CD8-positive, alpha-beta memory T cell (primary cell): Measurements from ENCODE around the gene LPP. TPM values are rescaled to one million over a fixed set of nuclear protein-coding genes. Genes with fewer than 3 reads are reported as not detected.

Source experiments
- CTCF ChIA-PET: fragments of 350-600 bp; sonication (Branson Sonifier 250); formaldehyde crosslinking; loops from one replicate; lab custom pipeline; 2021; ENCODE audit warnings: antibody characterized with exemption; lab: Charles Lee
- POLR2A ChIA-PET: fragments of 350-600 bp; sonication (Branson Sonifier 250); formaldehyde crosslinking; loops from one replicate; lab custom pipeline; 2021; ENCODE audit warnings: antibody characterized with exemption; lab: Charles Lee
- DNase-seq, 5 donors: peaks; one replicate each; pipeline versions ENCODE4 v3.0.0 to v3.0.0-alpha.2; 2020 to 2022; ENCODE audit warnings: mixed read lengths in 1 of 5
- H3K27ac ChIP-seq: one replicate; pipeline ENCODE4 v1.7.0; 2013; ENCODE audit warnings: low read depth, mild to moderate bottlenecking, low read length, moderate library complexity
- H3K27me3 ChIP-seq: 2 replicates; pipeline ENCODE4 v1.7.0; 2013; ENCODE audit warnings: low read length, mild to moderate bottlenecking; ENCODE audit not compliant: insufficient read depth, poor library complexity, severe bottlenecking
- H3K36me3 ChIP-seq: 2 replicates; pipeline ENCODE4 v1.7.0; 2013; ENCODE audit warnings: mild to moderate bottlenecking, low read length, moderate library complexity; ENCODE audit not compliant: insufficient read depth
- H3K4me1 ChIP-seq: 2 replicates; pipeline ENCODE4 v1.7.0; 2013; ENCODE audit warnings: mild to moderate bottlenecking, low read length, moderate library complexity; ENCODE audit not compliant: insufficient read depth
- H3K4me3 ChIP-seq: 2 replicates; pipeline ENCODE4 v1.7.0; 2013; ENCODE audit warnings: mild to moderate bottlenecking, low read length
- H3K9me3 ChIP-seq: 2 replicates; pipeline ENCODE4 v1.7.0; 2013; ENCODE audit warnings: mild to moderate bottlenecking, low read length
- H3K27ac Mint-ChIP-seq, 8 donors: one replicate each; pipeline ENCODE4 v1.8.0; 2020 to 2021; ENCODE audit warnings: mixed read lengths in 8 of 8, mild to moderate bottlenecking in 6 of 8, inconsistent platforms in 3 of 8, moderate library complexity in 3 of 8
- H3K27me3 Mint-ChIP-seq, 2 donors: one replicate each; pipeline ENCODE4 v1.8.0; 2020 to 2021; ENCODE audit warnings: mixed read lengths in 2 of 2, mild to moderate bottlenecking in 1 of 2, moderate library complexity in 1 of 2
- H3K36me3 Mint-ChIP-seq, 3 donors: one replicate each; pipeline ENCODE4 v1.8.0; 2020 to 2021; ENCODE audit warnings: mixed read lengths in 3 of 3, inconsistent platforms in 1 of 3, mild to moderate bottlenecking in 1 of 3
- H3K4me1 Mint-ChIP-seq, 3 donors: one replicate each; pipeline ENCODE4 v1.8.0; 2020 to 2021; ENCODE audit warnings: mixed read lengths in 3 of 3, inconsistent platforms in 1 of 3, mild to moderate bottlenecking in 1 of 3
- H3K4me3 Mint-ChIP-seq, 7 donors: one replicate each; pipeline ENCODE4 v1.8.0; 2020 to 2021; ENCODE audit warnings: mixed read lengths in 7 of 7, mild to moderate bottlenecking in 6 of 7, moderate library complexity in 4 of 7, inconsistent platforms in 2 of 7
- H3K9me3 Mint-ChIP-seq, 5 donors: one replicate each; pipeline ENCODE4 v1.8.0; 2020 to 2022; ENCODE audit warnings: mixed read lengths in 5 of 5, mild to moderate bottlenecking in 3 of 5, moderate library complexity in 2 of 5, inconsistent platforms in 1 of 5
- polyA plus RNA-seq: library from polyadenylated mRNA; unstranded; fragments of 300-500 nt; fragmentation: Illumina TruSeq; gene quantifications from one replicate; pipeline ENCODE4 v1.2.3, GENCODE V29; 2021
- total RNA-seq, 2 experiments: library from RNA; stranded (reverse); gene quantifications; one replicate each; pipeline ENCODE4 v1.2.3, GENCODE V29; 2021

The LPP gene
- total and polyA plus RNA-seq, 3 experiments from 2014 or later = 13.4 to 23.5 (median 18.0) TPM

DNA sequence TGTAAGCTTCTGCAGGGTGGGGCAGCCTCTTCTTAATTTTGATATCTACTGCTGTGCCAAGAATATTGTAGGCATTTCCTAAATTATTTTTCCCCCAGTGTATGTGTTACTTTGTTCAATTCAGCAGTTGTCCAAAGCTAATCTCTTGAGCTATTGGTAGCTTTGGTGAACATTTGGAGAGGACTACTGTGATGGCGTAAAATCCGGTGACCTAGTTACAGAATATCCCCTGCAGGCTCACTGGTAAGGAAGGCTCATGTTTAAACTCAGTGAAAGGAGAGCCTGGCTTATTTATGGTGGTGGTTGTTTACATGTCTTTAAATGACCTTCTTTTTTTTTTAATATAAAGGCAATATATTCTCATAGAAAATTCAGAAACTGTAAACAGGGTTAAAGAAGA lies 105.6 kb downstream of the LPP start:
- CTCF ChIA-PET = no interaction called here
- no peaks in the 10 kb centered on the region for H3K9me3 ChIP-seq

DNA sequence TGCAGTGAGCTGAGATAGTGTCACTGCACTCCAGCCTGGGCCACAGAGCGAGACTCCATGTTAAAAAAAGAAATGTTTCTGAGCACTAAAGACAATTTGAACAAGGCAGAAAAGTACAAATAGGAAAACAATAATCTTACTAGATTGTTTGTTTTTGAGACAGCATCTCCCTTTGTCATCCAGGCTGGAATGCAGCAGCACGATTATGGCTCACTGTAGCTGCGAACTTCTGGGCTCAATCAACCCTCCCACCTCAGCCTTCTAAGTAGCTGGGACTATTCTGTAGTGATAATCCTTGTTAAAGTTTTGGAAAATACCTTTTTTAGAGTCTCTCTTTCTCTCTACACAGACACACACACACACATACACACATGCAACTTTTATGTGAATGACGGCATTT lies 107.1 kb downstream of the LPP start:
- Mint-ChIP-seq H3K4me1 (peaks cover 5 to 9% (median 9%) of the 10 kb centered on the region in 3 donors), H3K4me3 (no peak overlapping the region)
- CTCF ChIA-PET = no interaction called here

More for the DNA sequence above, 105.6 kb downstream of the LPP start:
- Histone ChIP-seq H3K27me3 (no peaks in the 10 kb centered on the region), H3K27ac (no peak overlapping the region), H3K36me3 (no peaks in the 10 kb centered on the region), H3K4me3 (no peak overlapping the region), H3K4me1 (no peaks in the 10 kb centered on the region)
- Mint-ChIP-seq H3K4me1 (peaks cover 5 to 13% (median 9%) of the 10 kb centered on the region in 3 donors), H3K9me3 (no peaks in the 10 kb centered on the region), H3K27me3 (no peaks in the 10 kb centered on the region), H3K36me3 (peaks cover 4 to 9% (median 7%) of the 10 kb centered on the region in 3 donors), H3K4me3 (no peak overlapping the region), H3K27ac (peak overlapping the region in 1 of 8 donors; percentile 64)
- POLR2A ChIA-PET = no interaction called here
- DNase-seq = no peak

DNA sequence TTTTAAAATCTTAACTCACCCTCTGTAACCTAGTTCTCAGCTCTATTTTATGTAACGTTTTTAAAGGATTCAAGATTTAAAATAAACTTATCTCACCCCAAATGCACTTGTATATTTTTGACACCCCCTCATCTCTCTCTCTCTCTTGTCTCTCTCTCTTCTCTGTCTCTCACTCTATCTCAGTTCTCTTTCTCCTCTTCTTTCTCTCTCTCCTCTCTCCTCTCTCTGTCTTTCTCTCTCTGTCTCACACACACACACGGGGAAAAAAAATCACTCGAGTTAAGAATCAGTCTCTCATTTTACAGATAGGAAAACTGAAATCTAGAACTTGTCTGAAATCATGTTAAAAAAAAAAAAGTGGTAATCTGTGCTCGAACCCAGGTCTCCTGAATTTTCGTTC lies 108.5 kb downstream of the LPP start:
- POLR2A ChIA-PET = interaction anchor here (0.6 kb wide), 1 partner anchor 17 kb away, joined by 4 read pairs; no protein-coding TSS in a partner anchor
- peaks cover 0 to 5% (median 4%) of the 10 kb centered on the region in 3 donors for H3K4me1 Mint-ChIP-seq

More for the DNA sequence above, 107.1 kb downstream of the LPP start:
- H3K36me3 Mint-ChIP-seq = peaks cover 2 to 9% (median 4%) of the 10 kb centered on the region in 3 donors
- Histone ChIP-seq H3K36me3 (no peaks in the 10 kb centered on the region), H3K27me3 (no peaks in the 10 kb centered on the region), H3K9me3 (no peaks in the 10 kb centered on the region), H3K27ac (no peak overlapping the region), H3K4me3 (no peak overlapping the region), H3K4me1 (no peaks in the 10 kb centered on the region)
- no peak overlapping the region for H3K27ac Mint-ChIP-seq
- no peaks in the 10 kb centered on the region for H3K9me3 Mint-ChIP-seq
- POLR2A ChIA-PET = no interaction called here
- DNase-seq = no peak
- H3K27me3 Mint-ChIP-seq = no peaks in the 10 kb centered on the region

DNA sequence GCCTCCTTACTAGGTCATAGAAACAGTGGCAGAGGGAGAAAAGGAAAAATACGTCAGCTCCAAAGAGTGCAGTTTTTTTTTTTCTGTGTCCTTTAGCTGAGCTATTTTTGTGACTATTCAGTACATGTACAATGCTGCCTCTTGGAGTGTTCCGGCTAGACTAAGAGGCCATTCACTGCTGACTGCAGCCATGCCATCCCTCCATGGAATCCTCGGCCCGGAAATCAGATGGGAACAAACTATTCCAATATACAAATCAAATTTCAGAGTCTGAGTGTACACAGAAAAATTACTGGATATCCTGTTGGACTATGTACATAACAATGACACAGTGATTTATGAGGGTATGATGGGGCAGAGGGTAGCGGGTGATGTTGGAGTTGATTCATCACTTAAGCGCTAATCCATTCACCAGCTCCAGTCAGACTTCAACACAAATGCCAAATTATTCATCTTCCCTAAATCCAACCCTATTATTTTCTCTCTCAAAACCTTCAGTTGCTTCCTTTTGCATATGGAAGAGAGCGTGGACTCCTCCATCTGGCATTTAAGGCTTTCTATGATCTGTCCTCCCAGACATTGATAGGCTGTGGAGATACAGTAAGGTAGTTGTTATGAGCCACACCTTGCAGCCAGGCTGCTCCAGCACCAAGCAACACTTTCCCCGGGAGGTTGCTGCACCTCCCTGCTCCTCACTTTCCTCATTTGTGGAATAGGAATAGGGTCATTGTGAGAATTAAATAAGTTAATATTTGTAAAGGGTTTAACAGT lies 109.1 kb downstream of the LPP start:
- no peak overlapping the region for H3K27ac Mint-ChIP-seq
- H3K36me3 Mint-ChIP-seq = peaks cover 2 to 12% (median 4%) of the 10 kb centered on the region in 3 donors
- Histone ChIP-seq H3K27ac (no peak overlapping the region), H3K9me3 (no peaks in the 10 kb centered on the region), H3K36me3 (no peaks in the 10 kb centered on the region), H3K4me1 (no peaks in the 10 kb centered on the region), H3K27me3 (no peaks in the 10 kb centered on the region), H3K4me3 (no peak overlapping the region)
- CTCF ChIA-PET = no interaction called here
- peaks cover 0 to 6% (median 6%) of the 10 kb centered on the region in 3 donors for H3K4me1 Mint-ChIP-seq
- H3K27me3 Mint-ChIP-seq = no peaks in the 10 kb centered on the region
- POLR2A ChIA-PET = interaction anchor here (0.6 kb wide), 1 partner anchor 17 kb away, joined by 4 read pairs; no protein-coding TSS in a partner anchor
- no peaks in the 10 kb centered on the region for H3K9me3 Mint-ChIP-seq
- no peak for DNase-seq
- no peak overlapping the region for H3K4me3 Mint-ChIP-seq

More for the DNA sequence above, 108.5 kb downstream of the LPP start:
- Mint-ChIP-seq H3K27me3 (no peaks in the 10 kb centered on the region), H3K9me3 (no peaks in the 10 kb centered on the region), H3K27ac (no peak overlapping the region), H3K36me3 (peaks cover 2 to 12% (median 4%) of the 10 kb centered on the region in 3 donors), H3K4me3 (no peak overlapping the region)
- no peak for DNase-seq
- H3K9me3 ChIP-seq = no peaks in the 10 kb centered on the region
- H3K4me1 ChIP-seq = no peaks in the 10 kb centered on the region
- H3K27ac ChIP-seq = no peak overlapping the region
- no peak overlapping the region for H3K4me3 ChIP-seq
- H3K36me3 ChIP-seq = no peaks in the 10 kb centered on the region
- no peaks in the 10 kb centered on the region for H3K27me3 ChIP-seq
- CTCF ChIA-PET = no interaction called here

DNA sequence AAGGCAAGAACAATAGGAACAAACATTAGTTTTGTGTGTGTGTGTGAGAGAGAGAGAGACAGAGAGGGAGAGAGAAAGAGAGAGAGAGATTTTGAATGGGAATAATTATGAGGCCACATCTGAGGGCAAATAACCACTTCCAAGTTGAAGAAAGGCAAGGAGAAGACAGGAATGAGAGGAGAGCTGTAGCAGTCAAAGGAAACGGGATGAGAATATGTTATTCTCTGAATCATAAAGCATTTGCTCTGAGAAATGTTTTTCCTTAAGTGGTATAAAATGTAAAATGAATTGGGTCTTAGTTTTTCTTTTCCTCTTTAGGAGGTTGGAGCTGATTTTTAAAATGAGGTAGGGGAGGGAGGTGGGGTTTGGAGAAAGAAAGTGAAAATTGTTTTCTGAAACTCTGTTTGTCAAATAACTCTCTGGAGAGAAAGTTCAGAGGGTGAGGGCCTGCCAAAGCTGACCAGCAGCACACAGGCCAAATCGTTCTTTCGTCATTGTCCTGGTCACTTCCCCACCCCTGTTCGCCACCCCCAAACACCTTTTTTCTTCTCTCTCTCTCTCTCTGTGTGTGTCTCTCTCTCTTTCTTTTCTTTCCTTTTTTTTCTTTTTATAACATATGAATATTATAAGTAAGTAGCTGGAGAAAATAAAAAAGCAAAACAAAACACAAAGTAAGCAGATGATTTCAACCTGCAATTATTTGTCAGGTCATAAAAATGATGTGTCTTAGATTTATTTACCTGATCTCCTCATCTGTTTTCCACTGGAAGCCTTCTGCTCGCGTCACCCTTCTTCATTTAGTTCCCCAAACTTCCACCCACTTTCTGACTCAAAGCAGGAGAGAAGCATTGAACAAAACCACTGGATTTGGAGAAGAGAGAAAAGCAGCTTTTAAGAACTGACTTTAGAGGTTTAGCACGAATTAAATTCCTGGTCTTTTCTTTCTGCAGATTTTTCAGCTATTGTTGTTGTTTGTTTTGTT lies 110.6 kb downstream of the LPP start:
- Mint-ChIP-seq H3K4me3 (no peak overlapping the region), H3K27me3 (no peaks in the 10 kb centered on the region), H3K9me3 (no peaks in the 10 kb centered on the region), H3K4me1 (peaks cover 0 to 15% (median 6%) of the 10 kb centered on the region in 3 donors), H3K27ac (no peak overlapping the region), H3K36me3 (peaks cover 0 to 8% (median 0%) of the 10 kb centered on the region in 3 donors)
- Histone ChIP-seq H3K27me3 (no peaks in the 10 kb centered on the region), H3K27ac (no peak overlapping the region), H3K4me3 (no peak overlapping the region), H3K4me1 (no peaks in the 10 kb centered on the region), H3K36me3 (no peaks in the 10 kb centered on the region), H3K9me3 (no peaks in the 10 kb centered on the region)
- ChIA-PET CTCF (no interaction called here), POLR2A (no interaction called here)
- no peak for DNase-seq

DNA sequence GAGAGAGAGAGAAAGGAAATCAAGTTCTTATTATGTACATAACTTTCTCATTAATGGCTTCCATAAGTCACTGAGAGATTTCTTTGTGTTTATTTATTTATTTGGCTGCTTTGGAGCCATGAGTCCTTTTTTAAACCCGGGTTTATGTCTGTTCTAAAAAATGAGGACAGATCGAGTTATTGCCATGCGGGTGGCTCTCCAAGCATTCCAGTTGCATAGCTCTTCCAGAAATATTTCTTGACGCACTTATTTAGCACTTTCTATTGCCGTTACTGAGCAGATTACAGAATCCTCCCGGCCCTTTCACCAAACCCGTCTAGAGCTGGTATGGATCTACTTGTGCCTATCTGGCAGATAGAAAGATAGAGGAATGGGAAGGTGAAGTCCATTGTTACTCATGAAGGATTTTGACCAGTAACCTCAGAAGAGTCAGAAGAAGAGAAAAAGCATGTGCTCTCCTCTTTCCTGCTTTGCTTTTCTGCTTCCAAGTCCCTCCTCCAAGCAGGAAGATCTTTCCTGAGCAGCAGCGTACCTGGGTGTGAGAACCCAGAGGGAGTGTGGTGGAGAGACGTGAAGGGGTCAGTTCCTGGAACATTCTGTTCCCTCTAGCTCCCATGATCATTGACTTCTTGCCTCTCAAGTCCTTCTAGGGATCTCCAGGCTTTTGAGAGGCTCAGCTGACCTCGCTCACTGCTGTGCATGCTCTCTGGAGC lies 112.8 kb downstream of the LPP start:
- ChIA-PET CTCF (no interaction called here), POLR2A (no interaction called here)
- H3K27me3 Mint-ChIP-seq = no peaks in the 10 kb centered on the region
- peaks cover 0 to 11% (median 1%) of the 10 kb centered on the region in 3 donors for H3K36me3 Mint-ChIP-seq
- no peaks in the 10 kb centered on the region for H3K9me3 ChIP-seq
- H3K4me3 ChIP-seq = no peak overlapping the region
- no peak overlapping the region for H3K27ac ChIP-seq
- no peak overlapping the region for H3K27ac Mint-ChIP-seq
- no peak for DNase-seq
- no peaks in the 10 kb centered on the region for H3K27me3 ChIP-seq
- H3K4me3 Mint-ChIP-seq = no peak overlapping the region
- H3K4me1 Mint-ChIP-seq = peaks cover 16 to 34% (median 19%) of the 10 kb centered on the region in 3 donors
- no peaks in the 10 kb centered on the region for H3K9me3 Mint-ChIP-seq
- no peaks in the 10 kb centered on the region for H3K36me3 ChIP-seq
- H3K4me1 ChIP-seq = no peaks in the 10 kb centered on the region

DNA sequence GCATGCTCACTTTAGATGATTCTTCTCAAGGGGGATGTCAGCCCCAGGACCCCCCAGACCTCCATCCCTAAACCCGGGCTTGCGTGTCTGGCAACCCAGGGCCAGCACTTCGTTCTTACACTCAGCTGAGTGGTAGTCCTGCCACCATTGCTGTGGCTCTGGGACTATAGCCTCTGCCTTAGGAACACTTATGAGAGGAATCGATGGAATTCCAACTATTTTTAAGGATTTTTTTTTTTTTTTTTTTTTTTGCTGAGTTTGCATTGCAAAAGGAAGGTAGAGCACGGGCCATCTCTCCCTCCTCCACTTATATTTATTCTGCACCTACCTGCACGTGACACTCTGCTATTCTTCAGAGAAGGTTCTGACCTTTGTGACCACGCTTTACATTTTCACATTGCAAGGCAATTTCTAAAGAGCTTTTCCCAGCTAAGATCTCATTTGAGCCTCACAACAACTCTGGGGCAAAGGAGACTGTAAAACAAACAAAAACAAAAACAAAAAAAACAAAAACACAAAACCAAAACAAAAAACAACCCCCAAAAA lies 113.9 kb downstream of the LPP start:
- ChIA-PET POLR2A (no interaction called here), CTCF (no interaction called here)
- Mint-ChIP-seq H3K27ac (no peak overlapping the region), H3K27me3 (no peaks in the 10 kb centered on the region), H3K9me3 (no peaks in the 10 kb centered on the region), H3K4me1 (peaks cover 23 to 44% (median 28%) of the 10 kb centered on the region in 3 donors), H3K36me3 (peaks cover 1 to 8% (median 8%) of the 10 kb centered on the region in 3 donors), H3K4me3 (no peak overlapping the region)
- Histone ChIP-seq H3K4me3 (no peak overlapping the region), H3K27me3 (no peaks in the 10 kb centered on the region), H3K4me1 (no peaks in the 10 kb centered on the region), H3K9me3 (no peaks in the 10 kb centered on the region), H3K36me3 (no peaks in the 10 kb centered on the region), H3K27ac (no peak overlapping the region)
- no peak for DNase-seq
